GM23338 (cell line): ENCODE measurements around the gene STK24.

Experiments used
- CREB1 ChIP-seq: fragments of 250-450 bp; sonication (Bioruptor Pico); IDR thresholded peaks from 2 replicates; pipeline ENCODE4 v1.5.0; 2020; ENCODE audit warnings: low read depth, mild to moderate bottlenecking, moderate library complexity
- CTCF ChIP-seq, 2 experiments: fragments of 200-600 bp in 1 of 2; sonication (generic) in 1 of 2; conservative IDR thresholded peaks; 2 replicates each; pipeline versions ENCODE4 v1.5.1 to v1.6.1; 2016 to 2017; ENCODE audit warnings: antibody characterized with exemption in 2 of 2, low read depth in 2 of 2, mild to moderate bottlenecking in 2 of 2, moderate library complexity in 1 of 2
- ETS1 ChIP-seq: IDR thresholded peaks from 2 replicates; pipeline ENCODE4 v1.6.1; 2016; ENCODE audit warnings: antibody characterized with exemption
- EZH2 ChIP-seq: fragments of 200-600 bp; sonication (generic); IDR thresholded peaks from one replicate; pipeline ENCODE4 v1.8.0; 2017; ENCODE audit warnings: antibody characterized with exemption, mild to moderate bottlenecking, low read depth; ENCODE audit not compliant: unreplicated experiment
- EZH2phosphoT487 ChIP-seq: fragments of 200-600 bp; sonication (generic); IDR thresholded peaks from one replicate; pipeline ENCODE4 v1.8.1; 2018; ENCODE audit warnings: antibody characterized with exemption; ENCODE audit not compliant: unreplicated experiment
- JUNB ChIP-seq: IDR thresholded peaks from one replicate; pipeline ENCODE4 v1.6.1; 2016; ENCODE audit warnings: antibody characterized with exemption; ENCODE audit not compliant: unreplicated experiment
- NANOG ChIP-seq: IDR thresholded peaks from 2 replicates; pipeline ENCODE4 v1.6.1; 2016; ENCODE audit warnings: antibody characterized with exemption, borderline replicate concordance
- POLR2AphosphoS5 ChIP-seq: IDR thresholded peaks from 2 replicates; pipeline ENCODE4 v1.6.1; 2016; ENCODE audit warnings: antibody characterized with exemption, low read depth
- REST ChIP-seq: IDR thresholded peaks from one replicate; pipeline ENCODE4 v1.6.1; 2018; ENCODE audit warnings: antibody characterized with exemption; ENCODE audit not compliant: unreplicated experiment
- ZNF114 ChIP-seq: fragments of 250-450 bp; sonication (Bioruptor Pico); IDR thresholded peaks from 2 replicates; pipeline ENCODE4 v1.5.0; 2020; ENCODE audit warnings: mild to moderate bottlenecking, moderate library complexity
- ZNF331 ChIP-seq: fragments of 250-450 bp; sonication (Bioruptor Pico); IDR thresholded peaks from 2 replicates; pipeline ENCODE4 v1.5.0; 2020; ENCODE audit warnings: low read depth, mild to moderate bottlenecking, moderate library complexity

- TF ChIP-seq CTCF (conservative IDR thresholded peaks at IDR 0.05; ENCODE audit: low read depth in 2 of 2) (no peak), CREB1 (no peak), EZH2 (no peak), POLR2AphosphoS5 (no peak), REST (no peak), ZNF114 (no peak), JUNB (no peak), EZH2phosphoT487 (no peak), ZNF331 (CRISPR knock-in tag) (no peak), ETS1 (no peak), NANOG (no peak)
Observed at GRCh38 chr13:98548230-98548629, 28.7 kb downstream of the STK24 start.
